ENCODE data around the gene PDCD10. TPM values are rescaled to one million over a fixed set of nuclear protein-coding genes. Genes with fewer than 3 reads are reported as not detected.

PDCD10 gene
- total and polyA plus RNA-seq, 7 experiments from 2014 or later, result 31.5 to 85.0 (median 47.1) TPM

- POLR2A ChIA-PET, result no interaction called here
- Mint-ChIP-seq H3K4me3 (peak overlapping the region in 7 of 10 donors; percentile 5 to 50 (median 27)), H3K36me3 (peaks cover 0 to 7% (median 0%) of the 10 kb centered on the region in 5 donors), H3K4me1 (peaks cover 11 to 25% (median 14%) of the 10 kb centered on the region in 7 donors), H3K27me3 (no peaks in the 10 kb centered on the region), H3K9me3 (no peaks in the 10 kb centered on the region), H3K27ac (peak overlapping the region in 2 of 9 donors; percentile 1 to 48)
- H3K4me1 ChIP-seq (ENCODE audit: control insufficient read depth in 2 of 2, insufficient read depth in 2 of 2, low read length in 2 of 2), result peaks cover 17 to 24% of the 10 kb centered on the region in 2 donors
- peaks cover 0 to 4% (median 0%) of the 10 kb centered on the region in 3 experiments for H3K36me3 ChIP-seq (ENCODE audit: control insufficient read depth in 2 of 3, insufficient read depth in 3 of 3, low read length in 3 of 3)
- DNase-seq, result no peak
- no peaks in the 10 kb centered on the region for H3K27me3 ChIP-seq (ENCODE audit: control insufficient read depth in 2 of 2, insufficient read depth in 2 of 2, low read length in 2 of 2)
- no peak overlapping the region for H3K4me3 ChIP-seq (ENCODE audit: low read length)
- no peaks in the 10 kb centered on the region for H3K9me3 ChIP-seq (ENCODE audit: control insufficient read depth in 2 of 3, low read length in 3 of 3)
- CTCF ChIA-PET, result no interaction called here
- no peak for ATAC-seq
- intact Hi-C loops (cut with micrococcal nuclease), result loop anchor here (5.0 to 10.0 kb wide), 2 partner anchors 145 to 358 kb away; partner anchors contain the start of gene GOLIM4 (in 1 of the 2)
- no peak overlapping the region for H3K27ac ChIP-seq (ENCODE audit: low read depth, low read length)
Observed at GRCh38 chr3:167736997-167737396, 2.3 kb upstream of the PDCD10 start.

DNA sequence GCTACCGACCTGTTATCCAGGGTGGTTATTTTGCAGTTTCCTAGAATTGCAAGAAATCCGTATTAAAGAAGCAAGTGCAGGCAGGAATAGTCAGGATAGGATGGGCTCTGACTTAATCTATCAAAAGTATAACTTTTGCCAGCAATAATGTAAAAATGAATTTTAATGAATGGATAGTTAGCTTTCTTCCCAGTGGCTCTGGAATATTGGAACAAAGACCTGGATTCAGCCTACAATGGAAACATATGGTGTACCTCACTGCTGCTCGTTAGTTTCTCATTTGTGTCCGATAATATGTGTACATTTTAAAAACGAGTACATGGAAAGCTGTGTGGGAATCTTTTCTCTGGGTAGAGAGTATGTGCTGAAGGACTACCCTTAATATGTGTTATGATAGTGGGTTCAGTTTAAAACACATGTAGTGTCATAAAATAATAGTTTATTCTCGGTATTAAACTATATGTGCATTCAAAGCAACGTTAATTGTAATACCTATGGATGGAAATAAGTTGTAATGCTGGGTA is 1.6 kb upstream of the PDCD10 start:
- intact Hi-C loops (cut with micrococcal nuclease), result loop anchor here (5.0 to 10.0 kb wide), 2 partner anchors 146 to 358 kb away; partner anchors contain the start of gene GOLIM4 (in 1 of the 2)
- Histone ChIP-seq H3K27ac (ENCODE audit: low read depth, low read length) (peak overlapping the region; percentile 76), H3K36me3 (ENCODE audit: control insufficient read depth in 2 of 3, insufficient read depth in 3 of 3, low read length in 3 of 3) (peaks cover 0 to 4% (median 0%) of the 10 kb centered on the region in 3 experiments), H3K9me3 (ENCODE audit: control insufficient read depth in 2 of 3, low read length in 3 of 3) (no peaks in the 10 kb centered on the region), H3K27me3 (ENCODE audit: control insufficient read depth in 2 of 2, insufficient read depth in 2 of 2, low read length in 2 of 2) (no peaks in the 10 kb centered on the region), H3K4me1 (ENCODE audit: control insufficient read depth in 2 of 2, insufficient read depth in 2 of 2, low read length in 2 of 2) (peaks cover 17 to 24% of the 10 kb centered on the region in 2 donors), H3K4me3 (ENCODE audit: low read length) (peak overlapping the region; percentile 90)
- no peak for DNase-seq
- Mint-ChIP-seq H3K4me3 (peak overlapping the region in 1 of 10 donors; percentile 51), H3K4me1 (peaks cover 11 to 32% (median 16%) of the 10 kb centered on the region in 7 donors), H3K27ac (peak overlapping the region in 1 of 9 donors; percentile 29), H3K27me3 (no peaks in the 10 kb centered on the region), H3K36me3 (peaks cover 0 to 11% (median 0%) of the 10 kb centered on the region in 5 donors), H3K9me3 (no peaks in the 10 kb centered on the region)
- ChIA-PET POLR2A (interaction anchor here (1.1 to 1.8 kb wide), 2 partner anchors 12 to 27 kb away, joined by 3 read pairs; no protein-coding TSS in a partner anchor), CTCF (interaction anchor here (0.6 kb wide), 1 partner anchor 11 kb away, joined by 7 read pairs; no protein-coding TSS in a partner anchor)
- no peak for ATAC-seq

DNA sequence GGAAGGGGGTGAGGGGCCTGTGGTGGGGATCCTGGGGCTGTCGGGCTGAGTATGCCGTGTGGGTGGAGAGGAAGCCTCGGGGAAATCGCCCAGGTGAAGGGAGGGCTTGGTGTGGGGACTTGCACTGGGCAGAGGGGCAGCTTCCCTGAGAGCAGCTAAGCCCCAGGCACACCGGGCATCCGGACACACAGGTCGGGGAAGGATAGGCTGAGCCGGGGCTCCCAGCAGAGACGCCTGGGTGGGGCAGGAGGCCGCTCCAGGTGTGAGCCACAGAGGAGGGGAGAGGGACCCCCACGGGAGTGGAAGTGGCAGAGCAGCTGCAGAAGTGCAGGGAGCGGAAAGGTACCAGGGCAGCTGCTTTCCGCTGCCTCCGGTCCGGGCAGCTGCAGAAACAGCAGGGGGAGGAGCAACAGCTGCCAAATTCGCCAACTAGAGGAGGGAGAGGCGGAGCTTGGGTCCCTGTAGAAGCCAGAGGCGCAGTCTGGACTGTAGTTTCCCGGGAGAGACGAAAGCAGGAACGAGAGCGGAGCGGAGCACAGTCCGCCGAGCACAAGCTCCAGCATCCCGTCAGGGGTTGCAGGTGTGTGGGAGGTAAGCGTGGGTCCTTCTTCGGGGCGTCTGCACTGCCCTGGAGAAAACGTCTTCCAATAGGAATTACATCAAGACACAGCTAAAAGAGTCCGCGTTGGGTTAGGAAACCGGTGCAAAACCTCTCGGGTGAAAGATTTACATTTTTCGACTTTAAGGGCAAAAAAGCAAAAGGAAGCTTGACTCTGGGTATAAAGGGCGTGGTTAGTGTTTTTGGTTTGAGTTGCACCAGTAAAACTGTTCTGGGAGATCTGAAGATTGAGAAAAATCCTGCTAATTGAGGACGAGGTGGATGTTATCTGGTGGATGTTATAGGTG is 794 bp upstream of the PDCD10 start, which contains the start of gene SERPINI1:
Gene SERPINI1, plus strand, starts transcription at position 489 of the 906 bp plus-strand sequence. CDS start 53,408 bp downstream, outside the sequence.
- Histone ChIP-seq H3K9me3 (ENCODE audit: control insufficient read depth in 2 of 3, low read length in 3 of 3) (no peaks in the 10 kb centered on the region), H3K4me1 (ENCODE audit: control insufficient read depth in 2 of 2, insufficient read depth in 2 of 2, low read length in 2 of 2) (peaks cover 18 to 24% of the 10 kb centered on the region in 2 donors), H3K27ac (ENCODE audit: low read depth, low read length) (peak within 1 kb of the TSS; percentile 78), H3K36me3 (ENCODE audit: control insufficient read depth in 2 of 3, insufficient read depth in 3 of 3, low read length in 3 of 3) (peaks cover 0 to 4% (median 0%) of the 10 kb centered on the region in 3 experiments), H3K27me3 (ENCODE audit: control insufficient read depth in 2 of 2, insufficient read depth in 2 of 2, low read length in 2 of 2) (no peaks in the 10 kb centered on the region), H3K4me3 (ENCODE audit: low read length) (peak within 1 kb of the TSS; percentile 90)
- CTCF ChIA-PET, result interaction anchor here (0.6 kb wide), 1 partner anchor 11 kb away, joined by 7 read pairs; no protein-coding TSS in a partner anchor
- peak in 3 of 9 donors; percentile 55 to 73 (median 67) for DNase-seq
- Mint-ChIP-seq H3K27ac (peak within 1 kb of the TSS in 1 of 9 donors; percentile 29), H3K27me3 (no peaks in the 10 kb centered on the region), H3K9me3 (no peaks in the 10 kb centered on the region), H3K4me1 (peaks cover 6 to 29% (median 15%) of the 10 kb centered on the region in 7 donors), H3K36me3 (peaks cover 0 to 11% (median 0%) of the 10 kb centered on the region in 5 donors), H3K4me3 (peak within 1 kb of the TSS in 1 of 10 donors; percentile 51)
- intact Hi-C loops (cut with micrococcal nuclease), result loop anchor here (1.0 to 10.0 kb wide), 5 partner anchors 15 to 359 kb away; partner anchors contain the start of genes GOLIM4 (in 1 of the 2) and ZBBX (in 1 of the 2)
- peak; percentile 55 for ATAC-seq
- POLR2A ChIA-PET, result interaction anchor here (0.5 to 1.8 kb wide), 5 partner anchors 12 to 35 kb away, joined by 3 read pairs; no protein-coding TSS in a partner anchor

GRCh38 chr3:167733961-167734497 is 663 bp downstream of the PDCD10 start:
- ChIA-PET POLR2A (no interaction called here), CTCF (no interaction called here)
- Histone ChIP-seq H3K4me3 (ENCODE audit: low read length) (peak overlapping the region; percentile 90), H3K27ac (ENCODE audit: low read depth, low read length) (peak overlapping the region; percentile 78), H3K4me1 (ENCODE audit: control insufficient read depth in 2 of 2, insufficient read depth in 2 of 2, low read length in 2 of 2) (peaks cover 20 to 24% of the 10 kb centered on the region in 2 donors), H3K36me3 (ENCODE audit: control insufficient read depth in 2 of 3, insufficient read depth in 3 of 3, low read length in 3 of 3) (peaks cover 0 to 4% (median 0%) of the 10 kb centered on the region in 3 experiments), H3K9me3 (ENCODE audit: control insufficient read depth in 2 of 3, low read length in 3 of 3) (no peaks in the 10 kb centered on the region), H3K27me3 (ENCODE audit: control insufficient read depth in 2 of 2, insufficient read depth in 2 of 2, low read length in 2 of 2) (no peaks in the 10 kb centered on the region)
- DNase-seq, result peak in 1 of 9 donors; percentile 1
- H3K27ac Mint-ChIP-seq, result no peak overlapping the region
- no peak overlapping the region for H3K4me3 Mint-ChIP-seq
- intact Hi-C loops (cut with micrococcal nuclease), result loop anchor here (1.0 to 10.0 kb wide), 5 partner anchors 37 to 361 kb away; partner anchors contain the start of genes GOLIM4 (in 1 of the 2) and ZBBX (in 1 of the 2)
- H3K27me3 Mint-ChIP-seq, result no peaks in the 10 kb centered on the region
- peaks cover 17 to 33% (median 25%) of the 10 kb centered on the region in 7 donors for H3K4me1 Mint-ChIP-seq
- peaks cover 0 to 11% (median 0%) of the 10 kb centered on the region in 5 donors for H3K36me3 Mint-ChIP-seq
- ATAC-seq, result no peak
- H3K9me3 Mint-ChIP-seq, result no peaks in the 10 kb centered on the region

DNA sequence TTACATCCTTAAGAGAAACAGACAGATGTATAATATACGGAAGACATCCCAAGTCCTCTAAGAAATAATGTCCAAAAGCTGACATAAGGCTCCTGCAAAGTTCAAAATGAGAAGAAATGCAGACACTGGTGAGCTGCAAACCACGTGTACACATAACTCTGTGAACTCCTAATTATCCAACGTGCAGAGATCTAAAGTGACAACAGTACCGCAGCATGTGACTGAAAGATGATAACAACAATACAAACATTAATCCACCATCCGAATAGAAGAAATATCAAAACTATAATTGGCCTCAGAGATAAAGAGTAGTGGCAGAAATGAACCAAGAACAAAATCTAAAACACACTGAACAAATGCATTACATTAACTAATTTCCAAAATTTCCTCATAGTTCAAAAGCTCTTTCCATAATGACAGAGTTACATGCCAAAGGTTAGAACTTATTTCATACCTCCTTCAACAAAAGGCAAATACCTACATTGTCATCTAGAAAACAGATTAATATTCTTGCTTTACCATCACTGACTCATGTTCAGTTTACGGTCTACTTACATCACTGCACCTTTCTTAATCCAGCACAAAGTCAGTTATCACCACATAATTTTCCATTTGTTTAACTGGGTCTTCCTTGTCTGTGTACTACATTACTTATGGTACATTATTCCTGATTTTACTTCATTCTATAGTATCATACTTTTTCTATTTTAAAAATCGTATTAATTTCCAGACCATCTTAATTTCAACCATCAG is 2.2 kb downstream of the PDCD10 start:
- Histone ChIP-seq H3K27me3 (ENCODE audit: control insufficient read depth in 2 of 2, insufficient read depth in 2 of 2, low read length in 2 of 2) (no peaks in the 10 kb centered on the region), H3K4me1 (ENCODE audit: control insufficient read depth in 2 of 2, insufficient read depth in 2 of 2, low read length in 2 of 2) (peaks cover 20 to 29% of the 10 kb centered on the region in 2 donors), H3K36me3 (ENCODE audit: control insufficient read depth in 2 of 3, insufficient read depth in 3 of 3, low read length in 3 of 3) (peaks cover 0 to 4% (median 0%) of the 10 kb centered on the region in 3 experiments), H3K9me3 (ENCODE audit: control insufficient read depth in 2 of 3, low read length in 3 of 3) (no peaks in the 10 kb centered on the region), H3K4me3 (ENCODE audit: low read length) (no peak overlapping the region), H3K27ac (ENCODE audit: low read depth, low read length) (no peak overlapping the region)
- ATAC-seq, result no peak
- peaks cover 26 to 45% (median 32%) of the 10 kb centered on the region in 7 donors for H3K4me1 Mint-ChIP-seq
- H3K27ac Mint-ChIP-seq, result no peak overlapping the region
- no peaks in the 10 kb centered on the region for H3K9me3 Mint-ChIP-seq
- POLR2A ChIA-PET, result no interaction called here
- H3K27me3 Mint-ChIP-seq, result no peaks in the 10 kb centered on the region
- peak overlapping the region in 5 of 10 donors; percentile 0 to 62 (median 11) for H3K4me3 Mint-ChIP-seq
- CTCF ChIA-PET, result no interaction called here
- peaks cover 0 to 8% (median 0%) of the 10 kb centered on the region in 5 donors for H3K36me3 Mint-ChIP-seq
- intact Hi-C loops (cut with micrococcal nuclease), result loop anchor here (5.0 to 10.0 kb wide), 2 partner anchors 35 to 362 kb away; partner anchors contain the start of gene GOLIM4 (in 1 of the 2)
- DNase-seq, result no peak
